Measurements from ENCODE around the gene RAB1A. TPM values are rescaled to one million over a fixed set of nuclear protein-coding genes. Genes with fewer than 3 reads are reported as not detected.

RAB1A gene
- total and polyA plus RNA-seq, 4 donors: 104 to 159 (median 136) TPM

DNA sequence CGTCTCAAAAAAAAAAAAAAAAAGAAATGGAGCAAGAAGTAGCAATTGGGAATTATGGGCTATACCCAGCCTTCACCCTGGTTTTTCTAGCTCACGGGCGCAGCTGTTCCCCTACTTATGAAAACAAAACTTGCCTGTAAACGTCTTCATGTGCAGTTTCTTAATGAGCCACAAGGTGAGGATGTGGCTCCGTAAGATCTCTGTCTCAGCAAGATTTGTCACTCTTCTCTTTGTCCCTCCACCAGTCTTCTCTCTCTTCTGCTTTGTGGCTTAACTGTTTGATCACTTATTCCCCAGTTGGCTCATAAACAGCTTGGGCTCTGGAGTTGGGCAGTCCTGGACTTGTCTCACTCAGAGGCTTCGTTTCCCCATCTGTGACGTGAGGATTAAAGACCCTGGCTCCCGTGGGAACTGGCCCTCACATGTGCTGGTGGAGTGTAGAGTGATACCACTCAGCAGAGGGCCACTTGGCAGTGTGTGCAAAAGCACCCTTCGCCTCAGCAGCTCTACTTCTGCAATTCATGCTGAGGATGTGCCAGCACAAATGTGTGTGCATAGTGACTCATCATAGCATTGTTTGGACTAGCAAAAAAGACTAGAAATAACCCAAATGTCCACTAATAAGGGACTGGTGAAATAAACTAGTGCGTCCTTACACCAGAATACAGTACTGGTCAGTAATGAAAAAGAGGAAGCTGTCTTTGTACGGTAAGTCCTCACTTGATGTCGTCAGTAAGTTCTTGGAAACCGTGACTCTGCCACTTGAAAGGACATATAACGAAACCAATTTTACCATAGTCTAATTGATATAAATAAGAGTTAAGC is 65.0 kb downstream of the RAB1A start:
- peak; percentile 32 to 73 (median 55) for DNase-seq
- Histone ChIP-seq H3K27me3 (ENCODE audit: control insufficient read depth in 3 of 3, insufficient read depth in 3 of 3, low read length in 2 of 3) (no peaks in the 10 kb centered on the region), H3K27ac (ENCODE audit: low read depth in 1 of 2, low read length in 1 of 2) (peak overlapping the region in 1 of 2 donors; percentile 82), H3K4me1 (ENCODE audit: control insufficient read depth in 5 of 5, insufficient read depth in 5 of 5, low read length in 5 of 5) (peaks cover 4 to 33% (median 14%) of the 10 kb centered on the region in 5 donors), H3K9ac (ENCODE audit: insufficient read depth in 1 of 2, low read length in 2 of 2) (peak overlapping the region in 1 of 2 donors; percentile 23), H3K36me3 (ENCODE audit: control insufficient read depth in 4 of 4, insufficient read depth in 4 of 4, low read length in 4 of 4) (peaks cover 0 to 7% (median 2%) of the 10 kb centered on the region in 4 donors), H3K9me3 (ENCODE audit: control insufficient read depth in 4 of 4, insufficient read depth in 3 of 4, low read length in 3 of 4) (no peaks in the 10 kb centered on the region), H3K4me3 (no peak overlapping the region)
- peak; percentile 75 for ATAC-seq (ENCODE audit: insufficient read depth, low FRiP score)
- 17 to 29% methylated on average over 14 of the region's 14 CpGs for WGBS, 2 donors
- TF ChIP-seq, protein P1, sequence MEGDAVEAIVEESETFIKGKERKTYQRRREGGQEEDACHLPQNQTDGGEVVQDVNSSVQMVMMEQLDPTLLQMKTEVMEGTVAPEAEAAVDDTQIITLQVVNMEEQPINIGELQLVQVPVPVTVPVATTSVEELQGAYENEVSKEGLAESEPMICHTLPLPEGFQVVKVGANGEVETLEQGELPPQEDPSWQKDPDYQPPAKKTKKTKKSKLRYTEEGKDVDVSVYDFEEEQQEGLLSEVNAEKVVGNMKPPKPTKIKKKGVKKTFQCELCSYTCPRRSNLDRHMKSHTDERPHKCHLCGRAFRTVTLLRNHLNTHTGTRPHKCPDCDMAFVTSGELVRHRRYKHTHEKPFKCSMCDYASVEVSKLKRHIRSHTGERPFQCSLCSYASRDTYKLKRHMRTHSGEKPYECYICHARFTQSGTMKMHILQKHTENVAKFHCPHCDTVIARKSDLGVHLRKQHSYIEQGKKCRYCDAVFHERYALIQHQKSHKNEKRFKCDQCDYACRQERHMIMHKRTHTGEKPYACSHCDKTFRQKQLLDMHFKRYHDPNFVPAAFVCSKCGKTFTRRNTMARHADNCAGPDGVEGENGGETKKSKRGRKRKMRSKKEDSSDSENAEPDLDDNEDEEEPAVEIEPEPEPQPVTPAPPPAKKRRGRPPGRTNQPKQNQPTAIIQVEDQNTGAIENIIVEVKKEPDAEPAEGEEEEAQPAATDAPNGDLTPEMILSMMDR (IDR thresholded peaks at IDR 0.05; ENCODE audit: control extremely low read depth, extremely low read depth): peak; percentile 77

DNA sequence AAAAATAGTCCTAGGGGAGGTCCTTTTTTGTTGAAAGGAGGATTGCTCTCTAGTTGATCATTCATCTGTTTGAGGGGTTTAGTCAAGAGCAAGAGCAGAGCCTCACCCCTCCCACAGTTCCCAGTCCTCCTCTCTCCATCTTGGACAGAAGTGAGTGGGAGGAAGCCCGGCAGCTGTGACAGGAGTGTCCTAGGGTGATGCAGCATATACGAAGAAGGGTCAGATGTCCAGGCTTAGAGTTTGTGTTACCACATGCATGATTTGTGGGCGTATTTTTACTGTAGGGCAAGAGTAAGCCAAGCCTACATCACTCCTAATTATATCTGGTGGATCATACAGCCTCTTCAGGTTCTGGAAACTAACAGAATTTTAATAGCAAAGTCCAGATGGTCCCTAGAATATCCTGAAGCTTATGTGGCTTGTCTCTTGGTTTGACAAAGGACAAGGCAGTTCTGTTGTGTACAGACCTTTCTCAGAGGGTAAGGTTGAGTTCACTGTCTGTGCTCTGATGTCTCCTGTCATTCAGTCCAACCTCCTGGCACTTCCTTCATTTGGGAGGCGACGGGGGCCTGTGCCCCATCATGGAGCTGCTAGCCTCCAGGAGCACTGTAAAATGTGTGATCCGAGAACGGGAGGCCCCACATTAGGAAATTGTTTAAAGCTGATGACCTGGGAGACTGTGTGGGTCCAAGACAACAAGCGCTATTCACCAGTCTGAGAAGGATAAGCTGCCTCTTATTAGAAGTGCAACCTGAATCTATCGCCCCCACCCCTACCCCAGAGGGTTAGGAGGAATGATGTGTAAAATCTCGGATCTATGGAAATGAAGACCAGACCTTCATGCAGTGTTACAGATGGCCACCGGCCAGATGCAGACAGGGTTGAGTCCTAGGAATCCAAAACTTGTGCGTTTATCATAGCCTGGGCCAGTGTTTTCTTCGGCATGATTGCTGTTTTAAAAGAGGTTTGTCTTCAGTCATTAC is 66.8 kb downstream of the RAB1A start:
- peaks cover 5 to 23% (median 20%) of the 10 kb centered on the region in 5 donors for H3K4me1 ChIP-seq (ENCODE audit: control insufficient read depth in 5 of 5, insufficient read depth in 5 of 5, low read length in 5 of 5)
- no peak overlapping the region for H3K4me3 ChIP-seq
- DNase-seq (peak in 1 of 3 donors; percentile 15), ATAC-seq (ENCODE audit: insufficient read depth, low FRiP score) (no peak)
- peak overlapping the region in 1 of 2 donors; percentile 13 for H3K27ac ChIP-seq (ENCODE audit: low read depth in 1 of 2, low read length in 1 of 2)
- peaks cover 0 to 3% (median 0%) of the 10 kb centered on the region in 4 donors for H3K36me3 ChIP-seq (ENCODE audit: control insufficient read depth in 4 of 4, insufficient read depth in 4 of 4, low read length in 4 of 4)
- H3K27me3 ChIP-seq (ENCODE audit: control insufficient read depth in 3 of 3, insufficient read depth in 3 of 3, low read length in 2 of 3): no peaks in the 10 kb centered on the region
- WGBS, 2 donors: 73 to 79% methylated on average over 13 of the region's 13 CpGs
- H3K9ac ChIP-seq (ENCODE audit: insufficient read depth in 1 of 2, low read length in 2 of 2): no peak overlapping the region
- no peaks in the 10 kb centered on the region for H3K9me3 ChIP-seq (ENCODE audit: control insufficient read depth in 4 of 4, insufficient read depth in 3 of 4, low read length in 3 of 4)
- TF ChIP-seq, protein P1 (IDR thresholded peaks at IDR 0.05; ENCODE audit: control extremely low read depth, extremely low read depth): no peak

GRCh38 chr2:65061910-65062339 is 68.0 kb downstream of the RAB1A start:
- ATAC-seq (ENCODE audit: insufficient read depth, low FRiP score) (no peak), DNase-seq (no peak)
- Histone ChIP-seq H3K9me3 (ENCODE audit: control insufficient read depth in 4 of 4, insufficient read depth in 3 of 4, low read length in 3 of 4) (no peaks in the 10 kb centered on the region), H3K9ac (ENCODE audit: insufficient read depth in 1 of 2, low read length in 2 of 2) (no peak overlapping the region), H3K36me3 (ENCODE audit: control insufficient read depth in 4 of 4, insufficient read depth in 4 of 4, low read length in 4 of 4) (peaks cover 0 to 3% (median 0%) of the 10 kb centered on the region in 4 donors), H3K4me1 (ENCODE audit: control insufficient read depth in 5 of 5, insufficient read depth in 5 of 5, low read length in 5 of 5) (peaks cover 8 to 30% (median 20%) of the 10 kb centered on the region in 5 donors), H3K27ac (ENCODE audit: low read depth in 1 of 2, low read length in 1 of 2) (peak overlapping the region in 1 of 2 donors; percentile 24), H3K27me3 (ENCODE audit: control insufficient read depth in 3 of 3, insufficient read depth in 3 of 3, low read length in 2 of 3) (no peaks in the 10 kb centered on the region), H3K4me3 (no peak overlapping the region)
- WGBS, 2 donors: 97% methylated on average over 8 of the region's 8 CpGs
- TF ChIP-seq, protein P1 (IDR thresholded peaks at IDR 0.05; ENCODE audit: control extremely low read depth, extremely low read depth): no peak

All from lung (tissue), 12 donors.